Tibial nerve (tissue), 4 donors: Measurements from ENCODE around the gene HSFX4. TPM values are rescaled to one million over a fixed set of nuclear protein-coding genes. Genes with fewer than 3 reads are reported as not detected.

Experiments
- total RNA-seq, 4 donors: library from RNA; depleted of rRNA; stranded (reverse); fragments of >200 nt; gene quantifications; one replicate each; pipeline ENCODE4 v1.1.0, GENCODE V29; 2016

Gene HSFX4
- total RNA-seq, 4 donors from 2014 or later, result not detected

Other genes starting within 250 kb of the HSFX4 start
- not detected for gene MAGEA11, start 217.5 kb upstream of the HSFX4 start, total RNA-seq
- 1 to 10 TPM; 1.4 to 3.0 (median 2.0) TPM for gene HSFX1, start 155.5 kb upstream of the HSFX4 start, total RNA-seq
- gene MAGEA9, start 147.6 kb upstream of the HSFX4 start, total RNA-seq, result not detected
- gene MAGEA8, start 48.4 kb upstream of the HSFX4 start, total RNA-seq, result not detected
- gene EOLA2, start 8.9 kb downstream of the HSFX4 start, total RNA-seq, result 10 to 100 TPM; 35.0 to 40.8 (median 38.3) TPM